IMR-90 (cell line): ENCODE results near the gene RNF212B. TPM values are rescaled to one million over a fixed set of nuclear protein-coding genes. Genes with fewer than 3 reads are reported as not detected.

Source experiments
- ATAC-seq: fragments of 200-7000 bp; cut with Tn5 transposase; 2 replicates; pipeline ENCODE4 v1.9.1; 2020; ENCODE audit warnings: low read depth, mild to moderate bottlenecking, moderate library complexity
- BruUV-seq: library from RNA; stranded (reverse); fragments of 400-500 nt; replicated peaks from 2 replicates; lab custom pipeline; 2021; lab: Mats Ljungman, UMichigan
- CTCF ChIA-PET: fragments of 300-600 bp; formaldehyde crosslinking; extraction: SDS; loops from one replicate; lab custom pipeline; 2021; ENCODE audit warnings: antibody characterized with exemption; lab: Yijun Ruan, JAX
- POLR2A ChIA-PET: fragments of 300-600 bp; sonication (Branson Sonifier 250); formaldehyde crosslinking; loops from one replicate; lab custom pipeline; 2022; ENCODE audit warnings: antibody characterized with exemption; ENCODE audit not compliant: unreplicated experiment; lab: Charles Lee
- DNase-seq: peaks from one replicate; pipeline ENCODE4 v3.0.0; 2013
- H2AFZ ChIP-seq: replicated peaks from 2 replicates; pipeline ENCODE3; 2013; ENCODE audit warnings: low read length, mild to moderate bottlenecking; ENCODE audit not compliant: poor library complexity
- H2AK5ac ChIP-seq: 2 replicates; pipeline ENCODE4 v1.6.1; 2013; ENCODE audit warnings: low read depth, low read length, inconsistent platforms
- H2AK9ac ChIP-seq: replicated peaks from 2 replicates; pipeline ENCODE3; 2013; ENCODE audit warnings: mild to moderate bottlenecking, low read depth, low read length, moderate library complexity; ENCODE audit not compliant: poor library complexity
- H2BK120ac ChIP-seq: 2 replicates; pipeline ENCODE4 v1.6.1; 2013; ENCODE audit warnings: low read depth, low read length, inconsistent platforms
- H2BK15ac ChIP-seq: 3 replicates; pipeline ENCODE4 v1.6.1; 2013; ENCODE audit warnings: low read depth, low read length, inconsistent platforms
- H2BK20ac ChIP-seq: 2 replicates; pipeline ENCODE4 v1.6.1; 2013; ENCODE audit warnings: low read depth, mild to moderate bottlenecking, inconsistent platforms, low read length, moderate library complexity
- H2BK5ac ChIP-seq: 2 replicates; pipeline ENCODE4 v1.6.1; 2013; ENCODE audit warnings: mild to moderate bottlenecking, low read depth, low read length, inconsistent platforms; ENCODE audit not compliant: poor library complexity, severe bottlenecking
- H3K14ac ChIP-seq: replicated peaks from 2 replicates; pipeline ENCODE4 v1.6.1; 2013; ENCODE audit warnings: low read depth, low read length, inconsistent platforms
- H3K18ac ChIP-seq: 2 replicates; pipeline ENCODE4 v1.6.1; 2013; ENCODE audit warnings: low read depth, low read length, control low read depth
- H3K23ac ChIP-seq: 2 replicates; pipeline ENCODE4 v1.6.1; 2013; ENCODE audit warnings: low read depth, low read length, inconsistent platforms
- H3K27ac ChIP-seq: 2 replicates; pipeline ENCODE4 v1.5.1; 2013; ENCODE audit warnings: mild to moderate bottlenecking, control low read depth, low read length; ENCODE audit not compliant: insufficient read depth
- H3K27me3 ChIP-seq: 2 replicates; pipeline ENCODE4 v1.6.1; 2013; ENCODE audit warnings: low read length; ENCODE audit not compliant: control insufficient read depth, insufficient read depth
- H3K36me3 ChIP-seq: 2 replicates; pipeline ENCODE4 v1.6.1; 2013; ENCODE audit warnings: low read length, mixed read lengths; ENCODE audit not compliant: control insufficient read depth, insufficient read depth
- H3K4ac ChIP-seq: 2 replicates; pipeline ENCODE4 v1.6.1; 2013; ENCODE audit warnings: low read depth, low read length, inconsistent platforms
- H3K4me1 ChIP-seq: 2 replicates; pipeline ENCODE4 v1.6.1; 2013; ENCODE audit warnings: low read length, mixed read lengths; ENCODE audit not compliant: control insufficient read depth, insufficient read depth
- H3K4me2 ChIP-seq: 2 replicates; pipeline ENCODE4 v1.6.1; 2013; ENCODE audit warnings: low read depth, mild to moderate bottlenecking, control low read depth, low read length, moderate library complexity
- H3K4me3 ChIP-seq: 2 replicates; pipeline ENCODE4 v1.5.1; 2013; ENCODE audit warnings: low read depth, mild to moderate bottlenecking, control low read depth, low read length, moderate library complexity; ENCODE audit not compliant: insufficient read depth
- H3K56ac ChIP-seq: 2 replicates; pipeline ENCODE4 v1.6.1; 2013; ENCODE audit warnings: low read length, inconsistent platforms; ENCODE audit not compliant: insufficient read depth; ENCODE audit errors: extremely low read depth
- H3K79me1 ChIP-seq, 2 experiments: 2 replicates each; pipeline ENCODE4 v1.6.1; 2013; ENCODE audit warnings: low read length in 2 of 2, inconsistent platforms in 1 of 2, low read depth in 1 of 2
- H3K9ac ChIP-seq: 2 replicates; pipeline ENCODE4 v1.6.1; 2013; ENCODE audit warnings: low read depth, low read length, control low read depth
- H3K9me1 ChIP-seq: 2 replicates; pipeline ENCODE4 v1.6.1; 2013; ENCODE audit warnings: low read length, inconsistent platforms; ENCODE audit not compliant: insufficient read depth
- H3K9me3 ChIP-seq: 2 replicates; pipeline ENCODE4 v1.6.1; 2013; ENCODE audit warnings: low read length; ENCODE audit not compliant: control insufficient read depth, insufficient read depth
- H4K20me1 ChIP-seq: 2 replicates; pipeline ENCODE4 v1.6.1; 2013; ENCODE audit warnings: low read length, inconsistent platforms; ENCODE audit not compliant: insufficient read depth
- H4K5ac ChIP-seq: 2 replicates; pipeline ENCODE4 v1.6.1; 2013; ENCODE audit warnings: mild to moderate bottlenecking, low read depth, low read length, control low read depth
- H4K8ac ChIP-seq, 2 experiments: 2 replicates each; pipeline ENCODE4 v1.6.1; 2013; ENCODE audit warnings: low read depth in 2 of 2, low read length in 2 of 2, control low read depth in 1 of 2, inconsistent platforms in 1 of 2
- H4K91ac ChIP-seq: 2 replicates; pipeline ENCODE4 v1.6.1; 2013; ENCODE audit warnings: low read depth, low read length, inconsistent platforms; ENCODE audit not compliant: insufficient read depth
- CTCF ChIP-seq: conservative IDR thresholded peaks from 2 replicates; pipeline ENCODE4 v1.5.1; 2012; ENCODE audit warnings: mild to moderate bottlenecking, low read depth, low read length, improper control_type of control experiment
- MAZ ChIP-seq: IDR thresholded peaks from 2 replicates; pipeline ENCODE4 v1.6.1; 2012; ENCODE audit warnings: low read depth, mild to moderate bottlenecking, low read length, improper control_type of control experiment, moderate library complexity, borderline replicate concordance
- NFE2L2 ChIP-seq: fragments of 150-350 bp; IDR thresholded peaks from 2 replicates; pipeline ENCODE4 v1.6.1; 2016; ENCODE audit warnings: low read depth, mild to moderate bottlenecking, low read length
- RAD21 ChIP-seq: IDR thresholded peaks from 2 replicates; pipeline ENCODE4 v1.6.1; 2012; ENCODE audit warnings: low read length, improper control_type of control experiment
- RCOR1 ChIP-seq: IDR thresholded peaks from 2 replicates; pipeline ENCODE4 v1.6.1; 2012; ENCODE audit warnings: mild to moderate bottlenecking, low read length, improper control_type of control experiment; ENCODE audit not compliant: insufficient replicate concordance
- SMC3 ChIP-seq: fragments of 150-350 bp; IDR thresholded peaks from 2 replicates; pipeline ENCODE4 v1.6.1; 2016; ENCODE audit warnings: low read depth, mild to moderate bottlenecking, antibody characterized with exemption, low read length, moderate library complexity
- USF2 ChIP-seq: fragments of 150-350 bp; IDR thresholded peaks from 2 replicates; pipeline ENCODE4 v1.6.1; 2017; ENCODE audit warnings: mild to moderate bottlenecking, antibody characterized with exemption, low read length, low read depth
- WGBS, 2 experiments: methylation state at CpG; one replicate each; pipeline versions ENCODE4 v1.1.5 to v1.1.7; 2013; ENCODE audit warnings: missing lambda C conversion rate in 2 of 2; ENCODE audit not compliant: insufficient read length in 1 of 2; ENCODE audit errors: extremely low coverage in 2 of 2; 5-methylcytosine and 5-hydroxymethylcytosine counted together
- dilution Hi-C: fragments of 300-500 bp; cut with HindIII; formaldehyde crosslinking; loops from one replicate; pipeline ENCODE4 v1.14.3; 2018; ENCODE audit warnings: low sequenced_read_pairs; ENCODE audit not compliant: unreplicated experiment
- in situ Hi-C: fragments of 300-500 bp; cut with MboI; formaldehyde crosslinking; loops from 3 replicates; pipeline ENCODE4 v1.14.3; 2019; ENCODE audit warnings: low sequenced_read_pairs, inconsistent platforms, mixed read lengths
- intact Hi-C: fragments of 100-400 bp; cut with micrococcal nuclease; formaldehyde crosslinking; loops from 2 replicates; pipeline ENCODE4 v1.10.0; 2022
- polyA plus RNA-seq, 3 experiments: library from polyadenylated mRNA; depleted of rRNA; stranded (reverse); fragments of >200 nt; gene quantifications; 2 replicates each; pipeline ENCODE4 v1.2.3, GENCODE V29; 2012; ENCODE audit warnings: low replicate concordance in 1 of 3
- total RNA-seq: library from RNA; depleted of rRNA; stranded (reverse); fragments of >200 nt; gene quantifications from 2 replicates; pipeline ENCODE4 v1.2.3, GENCODE V29; 2012

RNF212B gene
- total and polyA plus RNA-seq, 2 of the 4 experiments (the other 2 are of a cell fraction), result not detected

- Histone ChIP-seq H2BK5ac (no peak overlapping the region), H3K27me3 (no peaks in the 10 kb centered on the region; the same call in 1 of the 2 replicates), H3K79me1 (peaks cover 7 to 19% of the 10 kb centered on the region in 2 experiments; a peak in 3 of 4 replicates), H3K9ac (no peak overlapping the region), H2BK20ac (no peak overlapping the region), H4K5ac (no peak overlapping the region), H3K9me1 (no peaks in the 10 kb centered on the region), H2BK15ac (no peak overlapping the region), H4K20me1 (peaks cover 3% of the 10 kb centered on the region; the same call in 1 of the 2 replicates), H3K27ac (no peak overlapping the region), H4K8ac (no peak overlapping the region), H3K36me3 (no peaks in the 10 kb centered on the region), H3K4ac (no peak overlapping the region), H2AK9ac (no peak overlapping the region), H2BK120ac (no peak overlapping the region), H3K4me2 (no peak overlapping the region), H4K91ac (no peak overlapping the region; the same call in 1 of the 2 replicates), H3K14ac (no peak overlapping the region), H3K18ac (no peak overlapping the region), H3K23ac (no peak overlapping the region), H3K4me3 (no peak overlapping the region), H2AFZ (no peak overlapping the region), H2AK5ac (peak overlapping the region; percentile 48; the same call in 1 of the 2 replicates), H3K4me1 (peaks cover 2% of the 10 kb centered on the region), H3K56ac (no peak overlapping the region), H3K9me3 (no peaks in the 10 kb centered on the region)
- peak; percentile 70 for DNase-seq
- POLR2A ChIA-PET, result interaction anchor here (1.4 kb wide), 1 partner anchor 22 kb away, joined by 9 read pairs; the partner anchor contains the start of gene PABPN1
- no peak for ATAC-seq
- in situ Hi-C loops, result no loop called here
- CTCF ChIA-PET, result interaction anchor here (0.6 to 3.6 kb wide), 4 partner anchors 11 to 223 kb away, joined by 5 to 11 read pairs (median 8); no protein-coding TSS in a partner anchor
- BruUV-seq, result no TSS peak
- intact Hi-C loops, result loop anchor here (5.0 kb wide), 1 partner anchor 112 kb away; no protein-coding TSS in a partner anchor
- TF ChIP-seq RCOR1 (no peak), SMC3 (peak; percentile 43; the same call in 1 of the 2 replicates), USF2 (no peak), NFE2L2 (no peak), RAD21 (peak; percentile 54), MAZ (no peak), CTCF (peak; percentile 53)
- WGBS, 2 experiments, result no CpG with 5 or more reads among the region's 2 CpGs
- dilution Hi-C loops, result no loop called here
These were observed 61.6 kb downstream of the RNF212B start for GRCh38 chr14:23299211-23299957.
